Trophoblast cell (in vitro differentiated cells and primary cell): ENCODE measurements around the gene EPX.

Source experiments
- DNase-seq, 2 donors: peaks; one replicate each; pipeline ENCODE4 v3.0.0-alpha.2; 2016
- H2AFZ ChIP-seq: 2 replicates; pipeline ENCODE4 v1.6.1; 2013; ENCODE audit warnings: low read length, moderate library complexity, mild to moderate bottlenecking; ENCODE audit not compliant: insufficient read depth, poor library complexity
- H2AK5ac ChIP-seq: 2 replicates; pipeline ENCODE4 v1.6.1; 2013; ENCODE audit warnings: mild to moderate bottlenecking, low read length
- H2BK120ac ChIP-seq: 2 replicates; pipeline ENCODE4 v1.6.1; 2013; ENCODE audit warnings: low read length, mild to moderate bottlenecking, moderate library complexity; ENCODE audit not compliant: insufficient read depth, poor library complexity
- H2BK12ac ChIP-seq: 2 replicates; pipeline ENCODE4 v1.6.1; 2013; ENCODE audit warnings: mild to moderate bottlenecking, low read length, moderate library complexity
- H2BK5ac ChIP-seq: 2 replicates; pipeline ENCODE4 v1.6.1; 2013; ENCODE audit warnings: low read length, low read depth, moderate library complexity, mild to moderate bottlenecking; ENCODE audit not compliant: poor library complexity
- H3K14ac ChIP-seq: 2 replicates; pipeline ENCODE4 v1.6.1; 2013; ENCODE audit warnings: mild to moderate bottlenecking, low read length
- H3K18ac ChIP-seq: 2 replicates; pipeline ENCODE4 v1.6.1; 2013; ENCODE audit warnings: mild to moderate bottlenecking, low read length
- H3K23ac ChIP-seq: 2 replicates; pipeline ENCODE4 v1.6.1; 2013; ENCODE audit warnings: low read length
- H3K27ac ChIP-seq: 2 replicates; pipeline ENCODE4 v1.5.1; 2013; ENCODE audit warnings: low read depth, mild to moderate bottlenecking, inconsistent platforms, low read length, moderate library complexity
- H3K27me3 ChIP-seq: 2 replicates; pipeline ENCODE4 v1.6.1; 2013; ENCODE audit warnings: inconsistent platforms, mild to moderate bottlenecking, low read length, moderate library complexity; ENCODE audit not compliant: insufficient read depth
- H3K36me3 ChIP-seq, 2 experiments: 1 replicate in 1 of 2; 2 replicates in 1 of 2; pipeline ENCODE4 v1.6.1; 2013; ENCODE audit warnings: low read length in 2 of 2, mild to moderate bottlenecking in 2 of 2, moderate library complexity in 1 of 2; ENCODE audit not compliant: insufficient read depth in 2 of 2, control insufficient read depth in 1 of 2
- H3K4ac ChIP-seq: 2 replicates; pipeline ENCODE4 v1.6.1; 2013; ENCODE audit warnings: low read depth, mild to moderate bottlenecking, low read length, moderate library complexity
- H3K4me1 ChIP-seq, 2 experiments: 1 replicate in 1 of 2; 2 replicates in 1 of 2; pipeline ENCODE4 v1.6.1; 2013; ENCODE audit warnings: low read length in 2 of 2, mild to moderate bottlenecking in 2 of 2, moderate library complexity in 1 of 2; ENCODE audit not compliant: insufficient read depth in 2 of 2, control insufficient read depth in 1 of 2
- H3K4me2 ChIP-seq: 2 replicates; pipeline ENCODE4 v1.6.1; 2013; ENCODE audit warnings: inconsistent platforms, mild to moderate bottlenecking, low read length, moderate library complexity
- H3K4me3 ChIP-seq: 2 replicates; pipeline ENCODE4 v1.5.1; 2013; ENCODE audit warnings: mild to moderate bottlenecking, low read depth, low read length, inconsistent platforms
- H3K79me1 ChIP-seq: one replicate; pipeline ENCODE4 v1.6.1; 2013; ENCODE audit warnings: low read length
- H3K79me2 ChIP-seq: 2 replicates; pipeline ENCODE4 v1.6.1; 2013; ENCODE audit warnings: low read length, mild to moderate bottlenecking; ENCODE audit not compliant: control insufficient read depth, insufficient read depth, poor library complexity
- H3K9ac ChIP-seq: 2 replicates; pipeline ENCODE4 v1.6.1; 2013; ENCODE audit warnings: mild to moderate bottlenecking, low read length
- H3K9me3 ChIP-seq: 2 replicates; pipeline ENCODE4 v1.6.1; 2013; ENCODE audit warnings: low read depth, mild to moderate bottlenecking, control low read depth, inconsistent platforms, low read length; ENCODE audit not compliant: insufficient read depth
- H4K12ac ChIP-seq: 2 replicates; pipeline ENCODE4 v1.6.1; 2013; ENCODE audit warnings: low read depth, mild to moderate bottlenecking, low read length, moderate library complexity
- H4K8ac ChIP-seq: 2 replicates; pipeline ENCODE4 v1.6.1; 2013; ENCODE audit warnings: low read depth, mild to moderate bottlenecking, low read length, moderate library complexity
- H4K91ac ChIP-seq: one replicate; pipeline ENCODE4 v1.6.1; 2013; ENCODE audit warnings: low read depth, mild to moderate bottlenecking, low read length, moderate library complexity
- WGBS: extraction: QIAGEN DNeasy Blood & Tissue Kit; methylation state at CpG from one replicate; pipeline ENCODE4 v1.1.7; 2013; ENCODE audit warnings: missing lambda C conversion rate; ENCODE audit not compliant: insufficient read length, insufficient coverage; ENCODE audit errors: extremely low coverage; 5-methylcytosine and 5-hydroxymethylcytosine counted together

Gene EPX

DNA sequence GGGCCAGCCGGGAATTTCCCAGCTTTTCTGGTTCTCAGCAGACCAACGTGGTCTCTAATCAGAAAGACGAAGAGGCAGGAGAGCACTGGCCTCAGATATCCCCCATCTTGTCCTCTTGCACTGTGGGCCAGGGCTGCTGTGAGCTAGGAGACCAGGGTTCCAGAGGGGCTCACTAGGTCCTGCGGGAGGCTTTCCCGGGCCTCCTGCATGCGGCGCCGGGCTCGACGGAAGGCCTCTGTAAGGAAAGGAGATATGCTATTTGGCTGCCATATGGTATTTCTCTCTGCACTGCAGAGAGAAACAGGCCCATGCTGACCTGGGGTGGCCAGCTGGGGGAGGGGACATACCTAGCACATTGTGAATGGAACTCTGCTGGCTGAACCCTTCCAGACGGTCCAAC, 13.4 kb downstream of the EPX start:
- WGBS, result no CpG with 5 or more reads among the region's 11 CpGs
- no peak overlapping the region for H3K18ac ChIP-seq

DNA sequence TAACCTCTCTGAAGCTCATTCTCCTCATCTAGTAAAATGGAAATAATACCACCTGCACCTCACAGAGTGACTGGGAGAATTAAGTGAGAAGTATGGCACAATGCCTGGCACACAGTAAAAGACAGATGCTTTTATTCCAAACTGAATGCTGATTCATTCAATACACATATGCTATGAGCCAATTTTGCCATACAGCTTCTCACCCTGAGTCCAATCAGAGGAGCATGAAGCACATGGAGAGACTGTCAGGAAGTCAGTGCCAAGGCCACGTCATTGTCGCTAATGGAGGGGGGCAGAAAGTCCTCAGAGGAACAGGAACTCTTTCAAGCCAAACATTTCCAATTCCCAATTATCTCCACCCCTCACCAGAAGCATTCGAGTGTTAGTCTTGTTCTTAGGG, 14.9 kb downstream of the EPX start:
- Histone ChIP-seq H3K18ac (no peak overlapping the region), H3K9ac (no peak overlapping the region), H3K79me1 (no peaks in the 10 kb centered on the region), H2AFZ (no peak overlapping the region), H2BK12ac (no peak overlapping the region), H4K8ac (no peak overlapping the region), H4K12ac (no peak overlapping the region), H3K27ac (no peak overlapping the region), H3K4me2 (no peak overlapping the region), H2AK5ac (no peak overlapping the region), H2BK120ac (no peak overlapping the region), H3K4me1 (no peaks in the 10 kb centered on the region), H3K4ac (no peak overlapping the region), H3K23ac (no peak overlapping the region), H3K14ac (no peak overlapping the region), H3K79me2 (no peaks in the 10 kb centered on the region), H3K27me3 (no peaks in the 10 kb centered on the region), H2BK5ac (no peak overlapping the region), H4K91ac (no peak overlapping the region), H3K9me3 (no peaks in the 10 kb centered on the region), H3K4me3 (no peak overlapping the region), H3K36me3 (peaks cover 13 to 15% of the 10 kb centered on the region in 2 experiments)
- no CpG with 5 or more reads among the region's 3 CpGs for WGBS
- no peak for DNase-seq

More for the DNA sequence above, 13.4 kb downstream of the EPX start:
- no peak overlapping the region for H4K12ac ChIP-seq
- no peak overlapping the region for H2BK12ac ChIP-seq
- H3K4me1 ChIP-seq, result no peaks in the 10 kb centered on the region
- H4K8ac ChIP-seq, result no peak overlapping the region
- no peak overlapping the region for H3K23ac ChIP-seq
- H3K36me3 ChIP-seq, result peaks cover 12 to 15% of the 10 kb centered on the region in 2 experiments
- H3K79me2 ChIP-seq, result no peaks in the 10 kb centered on the region
- H3K79me1 ChIP-seq, result no peaks in the 10 kb centered on the region
- H4K91ac ChIP-seq, result no peak overlapping the region
- H3K9me3 ChIP-seq, result no peaks in the 10 kb centered on the region
- no peak overlapping the region for H3K4ac ChIP-seq
- no peak for DNase-seq
- H3K9ac ChIP-seq, result no peak overlapping the region
- no peak overlapping the region for H3K4me2 ChIP-seq
- no peak overlapping the region for H3K4me3 ChIP-seq
- H3K14ac ChIP-seq, result no peak overlapping the region
- no peak overlapping the region for H2BK120ac ChIP-seq
- no peak overlapping the region for H3K27ac ChIP-seq
- H3K27me3 ChIP-seq, result no peaks in the 10 kb centered on the region
- H2AFZ ChIP-seq, result no peak overlapping the region
- no peak overlapping the region for H2BK5ac ChIP-seq
- no peak overlapping the region for H2AK5ac ChIP-seq

DNA sequence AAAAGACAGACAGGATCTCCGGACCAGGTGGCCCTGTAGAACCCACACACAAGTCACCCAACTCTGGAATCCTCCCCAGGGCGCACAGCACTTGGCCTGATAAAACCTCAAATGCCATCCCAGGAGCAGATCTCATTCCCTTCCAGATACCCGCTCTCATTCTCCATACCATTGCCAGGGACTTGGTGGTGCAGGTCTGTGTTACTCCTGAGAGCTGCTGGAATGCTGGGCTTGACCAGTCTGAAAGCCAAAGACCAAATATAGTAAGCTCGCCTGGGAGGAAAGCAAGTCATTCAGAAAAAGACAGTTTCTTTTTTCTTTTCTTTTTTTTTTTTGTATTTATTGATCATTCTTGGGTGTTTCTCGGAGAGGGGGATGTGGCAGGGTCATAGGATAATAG, 15.8 kb downstream of the EPX start:
- no peak overlapping the region for H2BK5ac ChIP-seq
- H4K91ac ChIP-seq, result no peak overlapping the region
- WGBS, result no CpG with 5 or more reads among the region's 5 CpGs
- H4K12ac ChIP-seq, result no peak overlapping the region
- no peak overlapping the region for H4K8ac ChIP-seq
- H2BK12ac ChIP-seq, result no peak overlapping the region
- H3K23ac ChIP-seq, result no peak overlapping the region
- no peak overlapping the region for H2BK120ac ChIP-seq
- H3K4me3 ChIP-seq, result no peak overlapping the region
- no peaks in the 10 kb centered on the region for H3K27me3 ChIP-seq
- no peak overlapping the region for H2AFZ ChIP-seq
- H3K4me1 ChIP-seq, result no peaks in the 10 kb centered on the region
- peaks cover 16 to 17% of the 10 kb centered on the region in 2 experiments for H3K36me3 ChIP-seq
- H3K14ac ChIP-seq, result no peak overlapping the region
- no peak overlapping the region for H3K18ac ChIP-seq
- no peaks in the 10 kb centered on the region for H3K79me1 ChIP-seq
- no peak for DNase-seq
- no peak overlapping the region for H3K4ac ChIP-seq
- H3K4me2 ChIP-seq, result no peak overlapping the region
- no peaks in the 10 kb centered on the region for H3K79me2 ChIP-seq
- no peak overlapping the region for H3K9ac ChIP-seq
- H2AK5ac ChIP-seq, result no peak overlapping the region
- no peak overlapping the region for H3K27ac ChIP-seq
- H3K9me3 ChIP-seq, result no peaks in the 10 kb centered on the region

GRCh38 chr17:58210922-58211321, 18.4 kb downstream of the EPX start:
- no CpG with 5 or more reads among the region's 5 CpGs for WGBS
- H2AFZ ChIP-seq, result no peak overlapping the region
- no peak overlapping the region for H3K27ac ChIP-seq
- H3K4me2 ChIP-seq, result no peak overlapping the region
- no peak overlapping the region for H4K8ac ChIP-seq
- H3K4me1 ChIP-seq, result no peaks in the 10 kb centered on the region
- H3K27me3 ChIP-seq, result no peaks in the 10 kb centered on the region
- no peak overlapping the region for H4K12ac ChIP-seq
- H2BK5ac ChIP-seq, result no peak overlapping the region
- H3K4me3 ChIP-seq, result no peak overlapping the region
- H3K23ac ChIP-seq, result no peak overlapping the region
- H4K91ac ChIP-seq, result no peak overlapping the region
- no peak for DNase-seq
- no peak overlapping the region for H2BK120ac ChIP-seq
- H3K14ac ChIP-seq, result no peak overlapping the region
- H3K9ac ChIP-seq, result no peak overlapping the region
- no peaks in the 10 kb centered on the region for H3K79me1 ChIP-seq
- no peaks in the 10 kb centered on the region for H3K9me3 ChIP-seq
- H3K4ac ChIP-seq, result no peak overlapping the region
- H3K18ac ChIP-seq, result no peak overlapping the region
- no peak overlapping the region for H2AK5ac ChIP-seq
- no peak overlapping the region for H2BK12ac ChIP-seq
- no peaks in the 10 kb centered on the region for H3K79me2 ChIP-seq
- H3K36me3 ChIP-seq, result peaks cover 16 to 17% of the 10 kb centered on the region in 2 experiments
